ENCODE measurements around the gene CFAP69.
A peak's percentile ranks its signal among the peaks of the same experiment; 100 is the strongest.

The CFAP69 gene

GRCh38 chr7:90239625-90240228, 5.2 kb upstream of the CFAP69 start:
- H3K4me3 ChIP-seq (ENCODE audit: insufficient read length, low read depth), result no peak overlapping the region
- peaks cover 7% of the 10 kb centered on the region for H3K27me3 ChIP-seq (ENCODE audit: insufficient read depth, insufficient read length)
- TF ChIP-seq SUZ12 (IDR thresholded peaks at IDR 0.05; ENCODE audit: extremely low read depth, insufficient read depth, insufficient read length), result no peak
- no peak for TF ChIP-seq YY1 (IDR thresholded peaks at IDR 0.05; ENCODE audit: insufficient read depth, insufficient read length)
- no peak for TF ChIP-seq ZNF274 (IDR thresholded peaks at IDR 0.05; ENCODE audit: low read depth, low read length)
- no peak overlapping the region for H3K9ac ChIP-seq (ENCODE audit: insufficient read length, low read depth)
- no peak for DNase-seq (ENCODE audit: low read depth, low spot score)
- H3K4me1 ChIP-seq (ENCODE audit: insufficient read depth, insufficient read length), result no peaks in the 10 kb centered on the region
- no peaks in the 10 kb centered on the region for H3K36me3 ChIP-seq (ENCODE audit: insufficient read depth, insufficient read length, low read length)
- no peaks in the 10 kb centered on the region for H3K9me3 ChIP-seq (ENCODE audit: insufficient read depth, low read length)

GRCh38 chr7:90242369-90243168, 2.4 kb upstream of the CFAP69 start:
- H3K4me1 ChIP-seq (ENCODE audit: insufficient read depth, insufficient read length), result no peaks in the 10 kb centered on the region
- no peak overlapping the region for H3K9ac ChIP-seq (ENCODE audit: insufficient read length, low read depth)

GRCh38 chr7:90243556-90243955, 1.4 kb upstream of the CFAP69 start:
- no peak for DNase-seq (ENCODE audit: low read depth, low spot score)
- Histone ChIP-seq H3K4me3 (ENCODE audit: insufficient read length, low read depth) (no peak overlapping the region), H3K4me1 (ENCODE audit: insufficient read depth, insufficient read length) (no peaks in the 10 kb centered on the region), H3K9me3 (ENCODE audit: insufficient read depth, low read length) (no peaks in the 10 kb centered on the region), H3K36me3 (ENCODE audit: insufficient read depth, insufficient read length, low read length) (no peaks in the 10 kb centered on the region), H3K9ac (ENCODE audit: insufficient read length, low read depth) (no peak overlapping the region), H3K27me3 (ENCODE audit: insufficient read depth, insufficient read length) (peaks cover 31% of the 10 kb centered on the region)
- TF ChIP-seq ZNF274 (IDR thresholded peaks at IDR 0.05; ENCODE audit: low read depth, low read length), result no peak
- no peak for TF ChIP-seq SUZ12 (IDR thresholded peaks at IDR 0.05; ENCODE audit: extremely low read depth, insufficient read depth, insufficient read length)
- no peak for TF ChIP-seq YY1 (IDR thresholded peaks at IDR 0.05; ENCODE audit: insufficient read depth, insufficient read length)

More at GRCh38 chr7:90242369-90243168, 2.4 kb upstream of the CFAP69 start:
- no peaks in the 10 kb centered on the region for H3K36me3 ChIP-seq (ENCODE audit: insufficient read depth, insufficient read length, low read length)
- no peak for TF ChIP-seq ZNF274 (IDR thresholded peaks at IDR 0.05; ENCODE audit: low read depth, low read length)
- TF ChIP-seq SUZ12 (IDR thresholded peaks at IDR 0.05; ENCODE audit: extremely low read depth, insufficient read depth, insufficient read length), result no peak
- TF ChIP-seq YY1 (IDR thresholded peaks at IDR 0.05; ENCODE audit: insufficient read depth, insufficient read length), result no peak
- no peak overlapping the region for H3K4me3 ChIP-seq (ENCODE audit: insufficient read length, low read depth)
- H3K27me3 ChIP-seq (ENCODE audit: insufficient read depth, insufficient read length), result peaks cover 31% of the 10 kb centered on the region
- no peak for DNase-seq (ENCODE audit: low read depth, low spot score)
- no peaks in the 10 kb centered on the region for H3K9me3 ChIP-seq (ENCODE audit: insufficient read depth, low read length)

GRCh38 chr7:90244565-90244908, 437 bp upstream of the CFAP69 start:
- Histone ChIP-seq H3K9me3 (ENCODE audit: insufficient read depth, low read length) (no peaks in the 10 kb centered on the region), H3K36me3 (ENCODE audit: insufficient read depth, insufficient read length, low read length) (no peaks in the 10 kb centered on the region), H3K4me3 (ENCODE audit: insufficient read length, low read depth) (peak overlapping the region; percentile 61), H3K9ac (ENCODE audit: insufficient read length, low read depth) (peak overlapping the region; percentile 72), H3K4me1 (ENCODE audit: insufficient read depth, insufficient read length) (no peaks in the 10 kb centered on the region), H3K27me3 (ENCODE audit: insufficient read depth, insufficient read length) (peaks cover 31% of the 10 kb centered on the region)
- no peak for TF ChIP-seq ZNF274 (IDR thresholded peaks at IDR 0.05; ENCODE audit: low read depth, low read length)
- no peak for TF ChIP-seq SUZ12 (IDR thresholded peaks at IDR 0.05; ENCODE audit: extremely low read depth, insufficient read depth, insufficient read length)
- no peak for TF ChIP-seq YY1 (IDR thresholded peaks at IDR 0.05; ENCODE audit: insufficient read depth, insufficient read length)
- DNase-seq (ENCODE audit: low read depth, low spot score), result no peak

- TF ChIP-seq SUZ12 (IDR thresholded peaks at IDR 0.05; ENCODE audit: extremely low read depth, insufficient read depth, insufficient read length), result no peak
- no peak for TF ChIP-seq ZNF274 (IDR thresholded peaks at IDR 0.05; ENCODE audit: low read depth, low read length)
- no peak for TF ChIP-seq YY1 (IDR thresholded peaks at IDR 0.05; ENCODE audit: insufficient read depth, insufficient read length)
- Histone ChIP-seq H3K4me1 (ENCODE audit: insufficient read depth, insufficient read length) (no peaks in the 10 kb centered on the region), H3K27me3 (ENCODE audit: insufficient read depth, insufficient read length) (peaks cover 31% of the 10 kb centered on the region), H3K9ac (ENCODE audit: insufficient read length, low read depth) (no peak overlapping the region), H3K36me3 (ENCODE audit: insufficient read depth, insufficient read length, low read length) (no peaks in the 10 kb centered on the region), H3K9me3 (ENCODE audit: insufficient read depth, low read length) (no peaks in the 10 kb centered on the region), H3K4me3 (ENCODE audit: insufficient read length, low read depth) (peak overlapping the region; percentile 61)
- no peak for DNase-seq (ENCODE audit: low read depth, low spot score)
Measured at GRCh38 chr7:90246171-90246570, 1.2 kb downstream of the CFAP69 start.

- TF ChIP-seq YY1 (IDR thresholded peaks at IDR 0.05; ENCODE audit: insufficient read depth, insufficient read length), result no peak
- TF ChIP-seq SUZ12 (IDR thresholded peaks at IDR 0.05; ENCODE audit: extremely low read depth, insufficient read depth, insufficient read length), result no peak
- no peak for TF ChIP-seq ZNF274 (IDR thresholded peaks at IDR 0.05; ENCODE audit: low read depth, low read length)
- no peaks in the 10 kb centered on the region for H3K9me3 ChIP-seq (ENCODE audit: insufficient read depth, low read length)
- no peak overlapping the region for H3K4me3 ChIP-seq (ENCODE audit: insufficient read length, low read depth)
- H3K36me3 ChIP-seq (ENCODE audit: insufficient read depth, insufficient read length, low read length), result no peaks in the 10 kb centered on the region
- no peaks in the 10 kb centered on the region for H3K4me1 ChIP-seq (ENCODE audit: insufficient read depth, insufficient read length)
- no peak overlapping the region for H3K9ac ChIP-seq (ENCODE audit: insufficient read length, low read depth)
- peaks cover 31% of the 10 kb centered on the region for H3K27me3 ChIP-seq (ENCODE audit: insufficient read depth, insufficient read length)
- DNase-seq (ENCODE audit: low read depth, low spot score), result no peak
Measured at GRCh38 chr7:90248706-90249105, 3.7 kb downstream of the CFAP69 start.

- DNase-seq (ENCODE audit: low read depth, low spot score), result no peak
- Histone ChIP-seq H3K9ac (ENCODE audit: insufficient read length, low read depth) (no peak overlapping the region), H3K36me3 (ENCODE audit: insufficient read depth, insufficient read length, low read length) (no peaks in the 10 kb centered on the region), H3K4me1 (ENCODE audit: insufficient read depth, insufficient read length) (no peaks in the 10 kb centered on the region), H3K9me3 (ENCODE audit: insufficient read depth, low read length) (no peaks in the 10 kb centered on the region), H3K4me3 (ENCODE audit: insufficient read length, low read depth) (no peak overlapping the region), H3K27me3 (ENCODE audit: insufficient read depth, insufficient read length) (peaks cover 16% of the 10 kb centered on the region)
- TF ChIP-seq YY1 (IDR thresholded peaks at IDR 0.05; ENCODE audit: insufficient read depth, insufficient read length) (no peak), SUZ12 (IDR thresholded peaks at IDR 0.05; ENCODE audit: extremely low read depth, insufficient read depth, insufficient read length) (no peak), ZNF274 (IDR thresholded peaks at IDR 0.05; ENCODE audit: low read depth, low read length) (no peak)
Measured at GRCh38 chr7:90250601-90251303, 5.8 kb downstream of the CFAP69 start.
